IPS DF 6.9 (cell line): ENCODE data around the gene SACM1L.

Source experiments
- DNase-seq: peaks from one replicate; pipeline ENCODE4 v3.0.0-alpha.2; 2013; ENCODE audit warnings: low read depth, low spot score
- H3K27ac ChIP-seq: one replicate; pipeline ENCODE4 v1.5.1; 2013; ENCODE audit warnings: low read length, control low read depth
- H3K27me3 ChIP-seq: 2 replicates; pipeline ENCODE4 v1.6.1; 2013; ENCODE audit warnings: mild to moderate bottlenecking, low read length; ENCODE audit not compliant: control insufficient read depth, insufficient read depth
- H3K36me3 ChIP-seq: 2 replicates; pipeline ENCODE4 v1.6.1; 2013; ENCODE audit warnings: low read length; ENCODE audit not compliant: control insufficient read depth, insufficient read depth
- H3K4me1 ChIP-seq: 2 replicates; pipeline ENCODE4 v1.6.1; 2013; ENCODE audit warnings: low read length; ENCODE audit not compliant: control insufficient read depth, insufficient read depth
- H3K4me3 ChIP-seq: 2 replicates; pipeline ENCODE4 v1.5.1; 2013; ENCODE audit warnings: mild to moderate bottlenecking, low read length
- H3K9me3 ChIP-seq: 2 replicates; pipeline ENCODE4 v1.6.1; 2013; ENCODE audit warnings: low read length, inconsistent platforms; ENCODE audit not compliant: control insufficient read depth, insufficient read depth
- WGBS: extraction: QIAGEN DNeasy Blood & Tissue Kit; methylation state at CpG from one replicate; pipeline ENCODE4 v1.1.7; 2013; ENCODE audit warnings: mixed read lengths, missing lambda C conversion rate; ENCODE audit not compliant: insufficient read length, insufficient coverage; 5-methylcytosine and 5-hydroxymethylcytosine counted together

SACM1L gene

GRCh38 chr3:45765958-45766357 lies 76.8 kb downstream of the SACM1L start:
- Histone ChIP-seq H3K4me3 (no peak overlapping the region), H3K9me3 (no peaks in the 10 kb centered on the region), H3K27me3 (no peaks in the 10 kb centered on the region), H3K4me1 (peaks cover under 1% of the 10 kb centered on the region), H3K27ac (no peak overlapping the region), H3K36me3 (no peaks in the 10 kb centered on the region; the same call in 1 of the 2 replicates)
- no CpG with 5 or more reads among the region's 8 CpGs for WGBS
- DNase-seq, result no peak

- Histone ChIP-seq H3K27ac (no peak overlapping the region), H3K36me3 (no peaks in the 10 kb centered on the region), H3K4me1 (no peaks in the 10 kb centered on the region; the same call in 1 of the 2 replicates), H3K4me3 (no peak overlapping the region), H3K9me3 (no peaks in the 10 kb centered on the region), H3K27me3 (no peaks in the 10 kb centered on the region)
- DNase-seq, result no peak
- WGBS, result no CpG with 5 or more reads among the region's 9 CpGs
These were observed 82.1 kb downstream of the SACM1L start for GRCh38 chr3:45771166-45771775.

GRCh38 chr3:45771831-45772230 lies 82.6 kb downstream of the SACM1L start:
- no peak for DNase-seq
- no CpG with 5 or more reads among the region's 5 CpGs for WGBS

GRCh38 chr3:45772341-45773035 lies 83.3 kb downstream of the SACM1L start:
- no peaks in the 10 kb centered on the region for H3K27me3 ChIP-seq
- H3K4me1 ChIP-seq, result no peaks in the 10 kb centered on the region; the same call in 1 of the 2 replicates
- H3K27ac ChIP-seq, result no peak overlapping the region
- H3K4me3 ChIP-seq, result no peak overlapping the region
- no peaks in the 10 kb centered on the region for H3K36me3 ChIP-seq
- no peaks in the 10 kb centered on the region for H3K9me3 ChIP-seq
- DNase-seq, result no peak
- no CpG with 5 or more reads among the region's 16 CpGs for WGBS

More at GRCh38 chr3:45771831-45772230, 82.6 kb downstream of the SACM1L start:
- Histone ChIP-seq H3K27me3 (no peaks in the 10 kb centered on the region), H3K9me3 (no peaks in the 10 kb centered on the region), H3K27ac (no peak overlapping the region), H3K4me1 (no peaks in the 10 kb centered on the region; the same call in 1 of the 2 replicates), H3K36me3 (no peaks in the 10 kb centered on the region), H3K4me3 (no peak overlapping the region)

- H3K4me1 ChIP-seq, result no peaks in the 10 kb centered on the region; the same call in 1 of the 2 replicates
- no CpG with 5 or more reads among the region's 5 CpGs for WGBS
- H3K4me3 ChIP-seq, result no peak overlapping the region
- H3K27ac ChIP-seq, result no peak overlapping the region
- no peak for DNase-seq
- H3K36me3 ChIP-seq, result no peaks in the 10 kb centered on the region
- H3K9me3 ChIP-seq, result no peaks in the 10 kb centered on the region
- H3K27me3 ChIP-seq, result no peaks in the 10 kb centered on the region
These were observed 83.9 kb downstream of the SACM1L start for GRCh38 chr3:45773072-45773471.

GRCh38 chr3:45773714-45774449 lies 84.7 kb downstream of the SACM1L start:
- H3K4me1 ChIP-seq, result no peaks in the 10 kb centered on the region; the same call in 1 of the 2 replicates
- no peaks in the 10 kb centered on the region for H3K9me3 ChIP-seq
- no peaks in the 10 kb centered on the region for H3K27me3 ChIP-seq
- H3K4me3 ChIP-seq, result no peak overlapping the region
- WGBS, result no CpG with 5 or more reads among the region's 7 CpGs
- DNase-seq, result no peak
- H3K27ac ChIP-seq, result no peak overlapping the region
- no peaks in the 10 kb centered on the region for H3K36me3 ChIP-seq

GRCh38 chr3:45774581-45775521 lies 85.7 kb downstream of the SACM1L start:
- Histone ChIP-seq H3K27me3 (no peaks in the 10 kb centered on the region), H3K4me1 (peaks cover 1% of the 10 kb centered on the region; the same call in 1 of the 2 replicates)

GRCh38 chr3:45775571-45776300 lies 86.5 kb downstream of the SACM1L start:
- no peak overlapping the region for H3K27ac ChIP-seq
- no peaks in the 10 kb centered on the region for H3K27me3 ChIP-seq
- peaks cover 1% of the 10 kb centered on the region; the same call in 1 of the 2 replicates for H3K4me1 ChIP-seq
- WGBS, result no CpG with 5 or more reads among the region's 17 CpGs
- no peaks in the 10 kb centered on the region for H3K36me3 ChIP-seq
- DNase-seq, result no peak
- no peak overlapping the region for H3K4me3 ChIP-seq
- H3K9me3 ChIP-seq, result no peaks in the 10 kb centered on the region

More at GRCh38 chr3:45774581-45775521, 85.7 kb downstream of the SACM1L start:
- WGBS, result no CpG with 5 or more reads among the region's 8 CpGs
- H3K4me3 ChIP-seq, result no peak overlapping the region
- H3K9me3 ChIP-seq, result no peaks in the 10 kb centered on the region
- H3K27ac ChIP-seq, result no peak overlapping the region
- no peak for DNase-seq
- H3K36me3 ChIP-seq, result no peaks in the 10 kb centered on the region

- no peak overlapping the region for H3K27ac ChIP-seq
- WGBS, result no CpG with 5 or more reads among the region's 3 CpGs
- H3K9me3 ChIP-seq, result no peaks in the 10 kb centered on the region
- H3K36me3 ChIP-seq, result no peaks in the 10 kb centered on the region
- no peak for DNase-seq
- H3K27me3 ChIP-seq, result no peaks in the 10 kb centered on the region
- H3K4me3 ChIP-seq, result no peak overlapping the region
- H3K4me1 ChIP-seq, result peaks cover 1% of the 10 kb centered on the region; the same call in 1 of the 2 replicates
These were observed 87.1 kb downstream of the SACM1L start for GRCh38 chr3:45776301-45776595.
